22Rv1 (cell line): ENCODE results near the gene PLB1.

ENCODE experiments used
- H3K27ac ChIP-seq: fragments of 450-650 bp; 2 replicates; pipeline ENCODE4 v1.5.1; 2017
- CTCF ChIP-seq: fragments of 450-650 bp; IDR thresholded peaks from 2 replicates; pipeline ENCODE4 v1.5.1; 2017; ENCODE audit warnings: mild to moderate bottlenecking
- ZFX ChIP-seq: fragments of 450-650 bp; IDR thresholded peaks from 2 replicates; pipeline ENCODE4 v1.6.1; 2017; ENCODE audit warnings: antibody characterized with exemption, borderline replicate concordance

The PLB1 gene

GRCh38 chr2:28507796-28508764, 12.2 kb downstream of the PLB1 start:
- no peak overlapping the region for H3K27ac ChIP-seq
- TF ChIP-seq CTCF (no peak), ZFX (no peak)

GRCh38 chr2:28509361-28509760, 13.5 kb downstream of the PLB1 start:
- TF ChIP-seq ZFX (no peak), CTCF (no peak)
- H3K27ac ChIP-seq = no peak overlapping the region

- no peak for TF ChIP-seq CTCF
- no peak for TF ChIP-seq ZFX
- no peak overlapping the region for H3K27ac ChIP-seq
Observed at GRCh38 chr2:28510184-28510583, 14.3 kb downstream of the PLB1 start.

- H3K27ac ChIP-seq = no peak overlapping the region
- TF ChIP-seq CTCF (no peak), ZFX (no peak)
Observed at GRCh38 chr2:28511871-28512606, 16.2 kb downstream of the PLB1 start.

GRCh38 chr2:28512607-28512965, 16.7 kb downstream of the PLB1 start:
- no peak overlapping the region for H3K27ac ChIP-seq
- TF ChIP-seq CTCF (no peak), ZFX (no peak)

GRCh38 chr2:28513097-28513496, 17.2 kb downstream of the PLB1 start:
- TF ChIP-seq ZFX (no peak), CTCF (no peak)
- H3K27ac ChIP-seq = no peak overlapping the region
